A549 (cell line): ENCODE data around the gene IFRD1. TPM values are rescaled to one million over a fixed set of nuclear protein-coding genes. Genes with fewer than 3 reads are reported as not detected.

Source experiments
- ATAC-seq, 2 experiments: fragments of 200-7000 bp in 1 of 2; fragments of >200 bp in 1 of 2; cut with Nextera tagmentation in 1 of 2; cut with Tn5 transposase in 1 of 2; 3 replicates each; pipeline versions ENCODE4 v1.8.0 to v1.9.1; 2018 to 2020; ENCODE audit warnings: mild to moderate bottlenecking in 1 of 2, moderate library complexity in 1 of 2
- CTCF ChIA-PET: fragments of 300-600 bp; sonication (Branson Sonifier 250); formaldehyde crosslinking; extraction: SDS; loops from one replicate; lab custom pipeline; 2021; ENCODE audit warnings: antibody characterized with exemption, inconsistent platforms; lab: Yijun Ruan, JAX
- POLR2A ChIA-PET: fragments of 350-600 bp; formaldehyde crosslinking; extraction: SDS; loops from one replicate; lab custom pipeline; 2021; ENCODE audit warnings: antibody characterized with exemption, inconsistent platforms; lab: Yijun Ruan, JAX
- DNase-seq, 2 experiments: peaks; one replicate each; pipeline versions ENCODE4 v3.0.0 to v3.0.0-alpha.2; 2011 to 2016; ENCODE audit warnings: low read depth in 1 of 2, low spot score in 1 of 2
- FAIRE-seq: peaks from 2 replicates; lab custom pipeline; 2011; peaks lifted over from hg19 to GRCh38; lab: Jason Lieb, UNC
- H3K27ac ChIP-seq, 2 experiments: fragments of >200 bp; sonication (Bioruptor Twin); formaldehyde crosslinking; 3 replicates each; pipeline ENCODE4 v1.5.1; 2016 to 2017
- H3K4me1 ChIP-seq: fragments of >200 bp; sonication (Bioruptor Twin); formaldehyde crosslinking; 3 replicates; pipeline ENCODE4 v1.6.1; 2016
- H3K4me2 ChIP-seq: fragments of >200 bp; sonication (Bioruptor Twin); formaldehyde crosslinking; 3 replicates; pipeline ENCODE4 v1.6.1; 2016
- H3K4me3 ChIP-seq: fragments of >200 bp; sonication (Bioruptor Twin); formaldehyde crosslinking; 3 replicates; pipeline ENCODE4 v1.5.1; 2016
- H3K9me3 ChIP-seq: fragments of >200 bp; sonication (Bioruptor Twin); formaldehyde crosslinking; 3 replicates; pipeline ENCODE4 v1.6.1; 2016
- BHLHE40 ChIP-seq: IDR thresholded peaks from 2 replicates; pipeline ENCODE4 v1.6.1; 2012; ENCODE audit warnings: low read depth, low read length, inconsistent platforms
- CEBPB ChIP-seq, 2 experiments: fragments of >200 bp in 1 of 2; sonication (Bioruptor Twin) in 1 of 2; formaldehyde crosslinking in 1 of 2; IDR thresholded peaks; 2 replicates each; pipeline ENCODE4 v1.6.1; 2012 to 2016
- EHF ChIP-seq: fragments of 250-450 bp; sonication (Bioruptor Pico); IDR thresholded peaks from 2 replicates; pipeline ENCODE4 v1.5.0; 2020; ENCODE audit warnings: mild to moderate bottlenecking
- EP300 ChIP-seq, 2 experiments: fragments of >200 bp; sonication (Bioruptor Twin); formaldehyde crosslinking; IDR thresholded peaks; 2 replicates in 1 of 2; 3 replicates in 1 of 2; pipeline ENCODE4 v1.6.1; 2016 to 2017
- FOSB ChIP-seq: fragments of 250-450 bp; sonication (Bioruptor Pico); IDR thresholded peaks from 2 replicates; pipeline ENCODE4 v1.5.0; 2020; ENCODE audit warnings: mild to moderate bottlenecking, moderate library complexity
- HOXA7 ChIP-seq: fragments of 250-450 bp; sonication (Bioruptor Pico); IDR thresholded peaks from 2 replicates; pipeline ENCODE4 v1.5.0; 2020; ENCODE audit warnings: mild to moderate bottlenecking, moderate library complexity
- HOXB5 ChIP-seq: fragments of 250-450 bp; sonication (Bioruptor Pico); IDR thresholded peaks from 2 replicates; pipeline ENCODE4 v1.5.0; 2020; ENCODE audit warnings: mild to moderate bottlenecking, moderate library complexity
- KDM1A ChIP-seq: fragments of 200-600 bp; sonication (generic); IDR thresholded peaks from 2 replicates; pipeline ENCODE4 v1.6.1; 2016; ENCODE audit warnings: low read depth, mild to moderate bottlenecking
- KDM5A ChIP-seq: fragments of 200-600 bp; sonication (generic); IDR thresholded peaks from 2 replicates; pipeline ENCODE4 v1.6.1; 2016; ENCODE audit warnings: antibody characterized with exemption, mild to moderate bottlenecking
- NR3C1 ChIP-seq: fragments of >200 bp; sonication (Bioruptor Twin); formaldehyde crosslinking; IDR thresholded peaks from 3 replicates; pipeline ENCODE4 v1.6.1; 2017
- POLR2AphosphoS2 ChIP-seq: conservative IDR thresholded peaks from 2 replicates; pipeline ENCODE4 v1.6.1; 2012; ENCODE audit warnings: low read length, improper control_type of control experiment, inconsistent platforms
- RAD21 ChIP-seq, 2 experiments: fragments of >200 bp in 1 of 2; sonication (Bioruptor Twin) in 1 of 2; formaldehyde crosslinking in 1 of 2; IDR thresholded peaks in 1 of 2; conservative IDR thresholded peaks in 1 of 2; 2 replicates in 1 of 2; 3 replicates in 1 of 2; pipeline ENCODE4 v1.6.1; 2012 to 2018; ENCODE audit warnings: inconsistent platforms in 1 of 2
- SREBF2 ChIP-seq: fragments of 450-650 bp; IDR thresholded peaks from 2 replicates; pipeline ENCODE4 v1.6.1; 2014; ENCODE audit warnings: mild to moderate bottlenecking, moderate library complexity
- TP53 ChIP-seq: fragments of 250-450 bp; sonication (Bioruptor Pico); IDR thresholded peaks from 2 replicates; pipeline ENCODE4 v1.5.0; 2021; ENCODE audit warnings: mild to moderate bottlenecking, moderate library complexity
- WGBS: methylation state at CpG from one replicate; pipeline ENCODE4 v1.1.6; 2017; ENCODE audit errors: missing lambda C conversion rate; 5-methylcytosine and 5-hydroxymethylcytosine counted together
- polyA plus RNA-seq, 4 experiments: library from polyadenylated mRNA; depleted of rRNA in 3 of 4; stranded (reverse); fragments of >200 nt; fragmentation: RNase III in 1 of 4; extraction: RNeasy Plus Mini Kit Qiagen cat#74134 plus additional on column Dnase treatment in 1 of 4; gene quantifications; 2 replicates in 3 of 4; 3 replicates in 1 of 4; pipeline ENCODE4 v1.2.3, GENCODE V29; 2011 to 2017
- TF ChIP-seq, protein P1 (sequence below): fragments of 150-350 bp; IDR thresholded peaks from 2 replicates; pipeline ENCODE4 v1.6.1; 2014; ENCODE audit warnings: low read depth, mild to moderate bottlenecking, low read length
- TF ChIP-seq, protein P2 (sequence below): fragments of 450-650 bp; IDR thresholded peaks from 2 replicates; pipeline ENCODE4 v1.6.1; 2014; ENCODE audit warnings: antibody characterized with exemption
- TF ChIP-seq, protein P3 (sequence below): fragments of 250-450 bp; sonication (Bioruptor Pico); IDR thresholded peaks from 2 replicates; pipeline ENCODE4 v1.5.0; 2021; ENCODE audit warnings: mild to moderate bottlenecking, moderate library complexity, borderline replicate concordance
- TF ChIP-seq, protein P4 (sequence below): IDR thresholded peaks from 2 replicates; pipeline ENCODE4 v1.6.1; 2012; ENCODE audit warnings: low read depth, borderline replicate concordance
- TF ChIP-seq, protein P5 (sequence below): fragments of 250-450 bp; sonication (Bioruptor Pico); IDR thresholded peaks from 2 replicates; pipeline ENCODE4 v1.5.0; 2020; ENCODE audit warnings: low read depth, mild to moderate bottlenecking, moderate library complexity

The IFRD1 gene
- polyA plus RNA-seq, 2 of the 4 experiments (the other 2 are of a cell fraction) = 38.8 to 129 TPM

DNA sequence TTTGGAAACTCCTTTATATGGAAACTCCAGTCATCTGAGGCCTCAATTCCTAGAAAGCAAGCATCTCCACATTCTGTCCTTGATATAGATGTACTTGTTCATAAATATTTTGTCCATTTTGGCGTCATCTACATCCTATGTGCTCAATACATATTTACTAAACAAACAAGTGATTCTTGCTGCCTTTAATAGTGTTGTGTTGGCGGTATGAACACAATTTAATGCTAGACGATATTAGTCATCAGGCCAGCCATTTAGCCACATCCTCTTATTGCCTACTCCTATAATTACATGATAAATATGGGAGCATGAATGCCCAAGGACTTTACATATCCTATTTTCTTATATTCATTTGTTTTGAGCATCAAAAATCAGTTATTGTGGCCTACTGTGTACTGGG, 18.5 kb upstream of the IFRD1 start:
- ATAC-seq = no peak
- H3K9me3 ChIP-seq = no peaks in the 10 kb centered on the region
- peaks cover 27% of the 10 kb centered on the region for H3K4me1 ChIP-seq
- ChIA-PET POLR2A (no interaction called here), CTCF (interaction anchor here (0.6 kb wide), 1 partner anchor 691 kb away, joined by 3 read pairs; no protein-coding TSS in a partner anchor)
- no peak overlapping the region for H3K4me3 ChIP-seq
- no peak overlapping the region for H3K27ac ChIP-seq
- no peak for DNase-seq
- no peak overlapping the region for H3K4me2 ChIP-seq
- no peak for FAIRE-seq
- 85% methylated on average over 3 of the region's 3 CpGs for WGBS
- TF ChIP-seq, protein P1, sequence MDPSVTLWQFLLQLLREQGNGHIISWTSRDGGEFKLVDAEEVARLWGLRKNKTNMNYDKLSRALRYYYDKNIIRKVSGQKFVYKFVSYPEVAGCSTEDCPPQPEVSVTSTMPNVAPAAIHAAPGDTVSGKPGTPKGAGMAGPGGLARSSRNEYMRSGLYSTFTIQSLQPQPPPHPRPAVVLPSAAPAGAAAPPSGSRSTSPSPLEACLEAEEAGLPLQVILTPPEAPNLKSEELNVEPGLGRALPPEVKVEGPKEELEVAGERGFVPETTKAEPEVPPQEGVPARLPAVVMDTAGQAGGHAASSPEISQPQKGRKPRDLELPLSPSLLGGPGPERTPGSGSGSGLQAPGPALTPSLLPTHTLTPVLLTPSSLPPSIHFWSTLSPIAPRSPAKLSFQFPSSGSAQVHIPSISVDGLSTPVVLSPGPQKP = no peak
- TF ChIP-seq EHF (CRISPR knock-in tag) (no peak), FOSB (CRISPR knock-in tag) (no peak), TP53 (CRISPR knock-in tag) (no peak), NR3C1 (no peak), BHLHE40 (no peak), CEBPB (IDR thresholded peaks at IDR 0.05) (no peak), KDM5A (no peak)
- TF ChIP-seq, protein P2, sequence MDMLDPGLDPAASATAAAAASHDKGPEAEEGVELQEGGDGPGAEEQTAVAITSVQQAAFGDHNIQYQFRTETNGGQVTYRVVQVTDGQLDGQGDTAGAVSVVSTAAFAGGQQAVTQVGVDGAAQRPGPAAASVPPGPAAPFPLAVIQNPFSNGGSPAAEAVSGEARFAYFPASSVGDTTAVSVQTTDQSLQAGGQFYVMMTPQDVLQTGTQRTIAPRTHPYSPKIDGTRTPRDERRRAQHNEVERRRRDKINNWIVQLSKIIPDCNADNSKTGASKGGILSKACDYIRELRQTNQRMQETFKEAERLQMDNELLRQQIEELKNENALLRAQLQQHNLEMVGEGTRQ = no peak
- TF ChIP-seq, protein P3, sequence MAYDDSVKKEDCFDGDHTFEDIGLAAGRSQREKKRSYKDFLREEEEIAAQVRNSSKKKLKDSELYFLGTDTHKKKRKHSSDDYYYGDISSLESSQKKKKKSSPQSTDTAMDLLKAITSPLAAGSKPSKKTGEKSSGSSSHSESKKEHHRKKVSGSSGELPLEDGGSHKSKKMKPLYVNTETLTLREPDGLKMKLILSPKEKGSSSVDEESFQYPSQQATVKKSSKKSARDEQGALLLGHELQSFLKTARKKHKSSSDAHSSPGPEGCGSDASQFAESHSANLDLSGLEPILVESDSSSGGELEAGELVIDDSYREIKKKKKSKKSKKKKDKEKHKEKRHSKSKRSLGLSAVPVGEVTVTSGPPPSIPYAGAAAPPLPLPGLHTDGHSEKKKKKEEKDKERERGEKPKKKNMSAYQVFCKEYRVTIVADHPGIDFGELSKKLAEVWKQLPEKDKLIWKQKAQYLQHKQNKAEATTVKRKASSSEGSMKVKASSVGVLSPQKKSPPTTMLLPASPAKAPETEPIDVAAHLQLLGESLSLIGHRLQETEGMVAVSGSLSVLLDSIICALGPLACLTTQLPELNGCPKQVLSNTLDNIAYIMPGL (CRISPR knock-in tag) = no peak

DNA sequence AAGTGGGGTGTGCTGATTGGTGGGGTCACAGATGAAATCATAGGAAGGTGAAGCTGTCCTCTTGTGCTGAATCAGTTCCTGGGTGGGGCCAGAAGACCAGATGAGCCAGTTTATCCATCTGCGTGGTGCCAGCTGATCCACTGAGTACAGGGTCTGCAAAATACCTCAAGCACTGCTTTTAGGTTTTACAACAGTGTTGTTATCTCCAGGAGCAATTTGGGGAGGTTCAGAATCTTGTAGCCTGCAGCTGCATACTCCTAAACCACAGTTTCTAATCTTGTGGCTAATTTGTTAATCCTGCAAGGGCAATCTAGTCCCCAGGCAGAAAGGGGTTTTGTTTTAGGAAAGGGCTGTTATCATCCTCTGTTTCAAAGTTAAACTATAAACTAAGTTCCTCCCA, 17.0 kb upstream of the IFRD1 start:
- peaks cover 36% of the 10 kb centered on the region for H3K4me1 ChIP-seq
- no peak for DNase-seq
- no peak overlapping the region for H3K4me2 ChIP-seq
- no peak overlapping the region for H3K27ac ChIP-seq
- no peaks in the 10 kb centered on the region for H3K9me3 ChIP-seq
- TF ChIP-seq, protein P4, sequence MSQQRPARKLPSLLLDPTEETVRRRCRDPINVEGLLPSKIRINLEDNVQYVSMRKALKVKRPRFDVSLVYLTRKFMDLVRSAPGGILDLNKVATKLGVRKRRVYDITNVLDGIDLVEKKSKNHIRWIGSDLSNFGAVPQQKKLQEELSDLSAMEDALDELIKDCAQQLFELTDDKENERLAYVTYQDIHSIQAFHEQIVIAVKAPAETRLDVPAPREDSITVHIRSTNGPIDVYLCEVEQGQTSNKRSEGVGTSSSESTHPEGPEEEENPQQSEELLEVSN = no peak
- no peak for TF ChIP-seq HOXA7 (CRISPR knock-in tag)
- TF ChIP-seq HOXB5 (CRISPR knock-in tag) = no peak
- WGBS = 91% methylated on average over 1 of the region's 1 CpG
- POLR2A ChIA-PET = interaction anchor here (1.6 kb wide), 1 partner anchor 17 kb away, joined by 6 read pairs; the partner anchor contains the start of gene IFRD1
- no peak for ATAC-seq
- CTCF ChIA-PET = interaction anchor here (0.8 to 1.4 kb wide), 4 partner anchors 13 to 670 kb away, joined by 3 to 4 read pairs (median 3); no protein-coding TSS in a partner anchor
- no peak overlapping the region for H3K4me3 ChIP-seq
- no peak for FAIRE-seq

DNA sequence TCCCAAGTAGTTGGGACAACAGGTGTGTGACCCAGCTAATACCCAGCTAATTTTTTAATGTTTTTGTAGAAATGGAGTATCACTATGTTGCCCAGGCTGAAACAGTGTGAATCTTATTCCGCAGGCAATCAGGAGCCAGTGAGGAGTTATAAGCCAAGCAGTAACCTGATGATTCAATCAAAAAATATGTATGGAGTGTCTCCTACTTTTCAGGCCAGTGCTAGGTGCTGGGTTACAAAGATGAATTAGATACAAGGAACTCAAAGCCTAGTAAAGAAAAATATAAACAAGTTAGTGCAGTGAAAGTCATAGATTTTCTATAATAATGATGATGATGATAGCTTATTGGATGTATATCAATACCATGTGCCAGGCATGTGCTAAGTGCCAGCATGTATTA, 13.2 kb upstream of the IFRD1 start:
- Histone ChIP-seq H3K27ac (peak overlapping the region; percentile 41 to 52; a peak in 5 of 6 replicates), H3K4me2 (peak overlapping the region; percentile 46), H3K4me1 (peaks cover 36% of the 10 kb centered on the region), H3K9me3 (no peaks in the 10 kb centered on the region), H3K4me3 (no peak overlapping the region)
- no peak for TF ChIP-seq KDM1A
- TF ChIP-seq TP53 (CRISPR knock-in tag) = no peak
- TF ChIP-seq POLR2AphosphoS2 = no peak
- TF ChIP-seq, protein P4 = no peak
- TF ChIP-seq SREBF2 = no peak
- no peak for TF ChIP-seq EP300 (IDR thresholded peaks at IDR 0.05)
- TF ChIP-seq RAD21 (conservative IDR thresholded peaks at IDR 0.05 in 1 of 2, IDR thresholded peaks at IDR 0.05 in 1 of 2) = no peak
- TF ChIP-seq KDM5A = no peak
- TF ChIP-seq, protein P5, sequence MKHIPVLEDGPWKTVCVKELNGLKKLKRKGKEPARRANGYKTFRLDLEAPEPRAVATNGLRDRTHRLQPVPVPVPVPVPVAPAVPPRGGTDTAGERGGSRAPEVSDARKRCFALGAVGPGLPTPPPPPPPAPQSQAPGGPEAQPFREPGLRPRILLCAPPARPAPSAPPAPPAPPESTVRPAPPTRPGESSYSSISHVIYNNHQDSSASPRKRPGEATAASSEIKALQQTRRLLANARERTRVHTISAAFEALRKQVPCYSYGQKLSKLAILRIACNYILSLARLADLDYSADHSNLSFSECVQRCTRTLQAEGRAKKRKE = no peak
- TF ChIP-seq, protein P2 = no peak
- 23% methylated on average over 1 of the region's 1 CpG for WGBS
- POLR2A ChIA-PET = interaction anchor here (0.6 to 4.2 kb wide), 2 partner anchors 13 to 23 kb away, joined by 5 to 42 read pairs; partner anchors contain the start of gene IFRD1
- peak; percentile 52 to 78; a peak in 4 of 6 replicates for ATAC-seq
- DNase-seq = peak in 1 of 2 experiments; percentile 21
- FAIRE-seq = no peak
- CTCF ChIA-PET = interaction anchor here (1.4 to 1.5 kb wide), 2 partner anchors 20 to 695 kb away, joined by 3 to 4 read pairs; no protein-coding TSS in a partner anchor
